Sigmoid colon (tissue), 4 donors: ENCODE data around the gene TBC1D1.

Source experiments
- CTCF ChIP-seq, 4 experiments: fragments of 450-650 bp in 3 of 4; fragments of 200-600 bp in 1 of 4; IDR thresholded peaks; one replicate each; pipeline ENCODE4 v1.5.1; 2016 to 2019; ENCODE audit warnings: antibody characterized with exemption in 4 of 4, mild to moderate bottlenecking in 3 of 4, moderate library complexity in 2 of 4
- EP300 ChIP-seq, 4 donors: sonication (generic); formaldehyde crosslinking; IDR thresholded peaks; one replicate each; pipeline ENCODE4 v1.6.1; 2017; ENCODE audit warnings: antibody characterized with exemption in 4 of 4
- POLR2A ChIP-seq, 2 donors: fragments of 450-650 bp; IDR thresholded peaks; one replicate each; pipeline ENCODE4 v1.6.1; 2016; ENCODE audit warnings: antibody characterized with exemption in 2 of 2, mild to moderate bottlenecking in 2 of 2, moderate library complexity in 2 of 2
- POLR2AphosphoS5 ChIP-seq, 4 donors: sonication (generic); formaldehyde crosslinking; IDR thresholded peaks; one replicate each; pipeline ENCODE4 v1.6.1; 2017; ENCODE audit warnings: antibody characterized with exemption in 4 of 4

GRCh38 chr4:38139187-38139586 is 248.3 kb downstream of the TBC1D1 start:
- TF ChIP-seq CTCF (IDR thresholded peaks at IDR 0.05) = no peak
- TF ChIP-seq POLR2A (IDR thresholded peaks at IDR 0.05) = no peak
- no peak for TF ChIP-seq POLR2AphosphoS5 (IDR thresholded peaks at IDR 0.05)
- no peak for TF ChIP-seq EP300 (IDR thresholded peaks at IDR 0.05)
